Spinal cord (tissue), 10 donors: ENCODE data around the gene CD300H. TPM values are rescaled to one million over a fixed set of nuclear protein-coding genes. Genes with fewer than 3 reads are reported as not detected.

ENCODE experiments used
- DNase-seq, 6 donors: peaks; one replicate each; pipeline versions ENCODE4 v3.0.0 to v3.0.0-alpha.2; 2013 to 2015; ENCODE audit warnings: low spot score in 6 of 6, low read depth in 4 of 6
- H3K27ac ChIP-seq: one replicate; pipeline ENCODE4 v1.5.1; 2013; ENCODE audit warnings: low read depth, low read length, control low read depth
- H3K27me3 ChIP-seq: one replicate; pipeline ENCODE4 v1.6.1; 2013; ENCODE audit warnings: low read length; ENCODE audit not compliant: control insufficient read depth, insufficient read depth
- H3K36me3 ChIP-seq: one replicate; pipeline ENCODE4 v1.6.1; 2013; ENCODE audit warnings: low read length; ENCODE audit not compliant: control insufficient read depth, insufficient read depth
- H3K4me1 ChIP-seq: one replicate; pipeline ENCODE4 v1.6.1; 2013; ENCODE audit warnings: low read length; ENCODE audit not compliant: control insufficient read depth, insufficient read depth
- H3K4me3 ChIP-seq: one replicate; pipeline ENCODE4 v1.5.1; 2013; ENCODE audit warnings: low read depth, low read length, control low read depth
- H3K9me3 ChIP-seq: one replicate; pipeline ENCODE4 v1.6.1; 2013; ENCODE audit warnings: low read length; ENCODE audit not compliant: control insufficient read depth, insufficient read depth
- WGBS: methylation state at CpG from one replicate; pipeline ENCODE4 v1.1.5; 2013; ENCODE audit warnings: missing lambda C conversion rate; ENCODE audit not compliant: insufficient coverage; 5-methylcytosine and 5-hydroxymethylcytosine counted together
- polyA plus RNA-seq, 2 donors: library from polyadenylated mRNA; unstranded; fragments of 120-200 nt; gene quantifications; one replicate each; pipeline ENCODE4 v1.2.1, GENCODE V29; 2013; ENCODE audit not compliant: insufficient read length in 2 of 2
- total RNA-seq, 2 donors: library from RNA; depleted of rRNA in 1 of 2; stranded (reverse); fragments of 120-200 nt in 1 of 2; fragments of >200 nt in 1 of 2; gene quantifications; one replicate each; pipeline versions ENCODE4 v1.2.3 to v1.2.4, GENCODE V29; 2013 to 2014
- donor health status: healthy.

The CD300H gene
- total and polyA plus RNA-seq, 4 donors = 0.89 TPM; not detected in 3

DNA sequence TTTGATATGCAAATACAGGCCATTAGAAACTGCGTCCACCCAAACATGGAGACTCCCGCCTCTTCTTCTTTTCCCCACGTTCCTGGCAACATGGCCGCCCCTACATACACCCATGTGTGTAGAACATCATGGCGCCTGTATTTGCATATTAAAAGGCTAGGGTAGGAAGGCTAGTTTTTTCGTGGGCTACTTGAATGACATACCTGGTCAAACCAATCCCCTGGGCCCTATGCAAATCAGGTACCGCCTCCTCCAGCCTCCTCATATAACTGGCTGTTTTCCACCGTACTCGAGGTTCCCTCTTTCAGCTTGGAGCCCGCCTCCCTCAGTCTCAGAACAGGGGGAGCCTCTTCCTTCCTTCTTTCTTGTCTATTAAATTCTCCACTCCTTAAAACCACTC is 35.2 kb downstream of the CD300H start:
- H3K9me3 ChIP-seq = no peaks in the 10 kb centered on the region
- no peak overlapping the region for H3K27ac ChIP-seq
- peak in 1 of 6 donors; percentile 21 for DNase-seq
- 67% methylated on average over 4 of the region's 10 CpGs for WGBS
- no peak overlapping the region for H3K4me3 ChIP-seq
- H3K27me3 ChIP-seq = no peaks in the 10 kb centered on the region
- H3K4me1 ChIP-seq = peaks cover 3% of the 10 kb centered on the region
- H3K36me3 ChIP-seq = no peaks in the 10 kb centered on the region

DNA sequence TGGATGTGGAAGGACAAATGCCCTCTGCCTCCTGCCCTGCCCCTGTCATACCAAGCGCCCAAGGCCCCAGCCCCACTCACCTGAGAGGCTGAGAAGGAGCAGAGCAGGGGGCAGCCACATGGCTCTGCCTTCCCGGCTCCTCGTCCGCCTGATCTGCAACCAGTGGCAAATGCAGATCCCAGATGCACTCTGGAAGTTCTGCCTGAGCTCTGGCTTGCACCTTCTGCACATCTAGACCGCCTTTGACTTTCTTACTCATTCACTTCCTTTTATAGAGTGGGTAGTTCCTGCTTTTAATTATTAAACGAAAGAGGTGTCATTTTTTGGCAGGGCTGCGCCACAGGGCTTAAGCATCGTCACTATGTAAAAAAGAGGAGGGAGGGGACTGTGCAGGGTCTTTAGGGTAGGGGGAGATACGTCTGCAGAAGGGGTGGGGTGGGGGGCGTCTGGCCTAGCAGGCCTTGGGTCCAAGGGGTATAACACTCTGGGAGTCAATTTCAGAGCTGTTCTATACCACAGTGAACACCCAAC is 36.0 kb downstream of the CD300H start, which contains the start of gene CD300LB:
Gene CD300LB (minus strand): TSS at position 245 of the 531 bp plus-strand sequence. CDS start 125 bp downstream, at position 120.
- Histone ChIP-seq H3K4me3 (no peak within 1 kb of the TSS), H3K9me3 (no peaks in the 10 kb centered on the region), H3K36me3 (no peaks in the 10 kb centered on the region), H3K4me1 (peaks cover 3% of the 10 kb centered on the region), H3K27me3 (no peaks in the 10 kb centered on the region), H3K27ac (no peak within 1 kb of the TSS)
- no peak for DNase-seq
- 84% methylated on average over 4 of the region's 10 CpGs for WGBS

DNA sequence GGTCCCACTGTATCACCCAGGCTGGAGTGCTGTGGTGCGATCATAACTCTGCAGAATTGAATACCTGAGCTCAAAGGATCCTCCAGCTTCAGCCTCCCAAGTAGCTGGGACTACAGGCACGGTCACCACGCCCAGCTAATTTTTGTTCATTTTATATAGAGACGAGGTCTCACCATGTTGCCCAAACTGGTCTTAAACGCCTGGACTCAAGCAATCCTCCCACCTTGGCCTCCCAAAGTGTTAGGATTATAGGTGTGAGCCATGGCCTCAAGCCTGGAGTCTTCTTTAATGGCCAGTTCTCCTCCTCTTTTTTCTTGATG is 36.5 kb downstream of the CD300H start:
- DNase-seq = no peak
- no peaks in the 10 kb centered on the region for H3K9me3 ChIP-seq
- H3K4me3 ChIP-seq = no peak overlapping the region
- no peaks in the 10 kb centered on the region for H3K27me3 ChIP-seq
- 76% methylated on average over 2 of the region's 5 CpGs for WGBS
- H3K36me3 ChIP-seq = no peaks in the 10 kb centered on the region
- peaks cover 3% of the 10 kb centered on the region for H3K4me1 ChIP-seq
- no peak overlapping the region for H3K27ac ChIP-seq

DNA sequence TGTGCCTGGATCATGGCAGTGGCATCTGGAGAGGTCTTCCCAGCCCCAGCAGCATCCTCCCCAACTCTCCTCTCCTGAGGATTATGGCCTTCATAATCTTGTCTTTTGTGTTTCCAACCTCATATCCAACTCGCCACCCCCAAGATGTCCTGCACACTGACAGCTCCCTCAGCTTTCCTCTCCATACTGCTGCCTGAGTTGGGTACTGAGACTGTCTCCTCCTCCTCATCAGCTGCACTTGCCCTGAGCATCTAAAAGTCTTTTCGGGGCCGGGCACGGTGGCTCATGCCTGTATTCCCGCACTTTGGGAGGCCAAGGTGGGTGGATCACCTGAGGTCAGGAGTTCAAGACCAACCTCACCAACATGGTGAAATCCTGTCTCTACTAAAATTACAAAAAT is 38.1 kb downstream of the CD300H start:
- H3K36me3 ChIP-seq = no peaks in the 10 kb centered on the region
- DNase-seq = no peak
- no peaks in the 10 kb centered on the region for H3K27me3 ChIP-seq
- no peak overlapping the region for H3K27ac ChIP-seq
- H3K9me3 ChIP-seq = no peaks in the 10 kb centered on the region
- no peak overlapping the region for H3K4me3 ChIP-seq
- 82% methylated on average over 5 of the region's 5 CpGs for WGBS
- H3K4me1 ChIP-seq = peaks cover 3% of the 10 kb centered on the region

DNA sequence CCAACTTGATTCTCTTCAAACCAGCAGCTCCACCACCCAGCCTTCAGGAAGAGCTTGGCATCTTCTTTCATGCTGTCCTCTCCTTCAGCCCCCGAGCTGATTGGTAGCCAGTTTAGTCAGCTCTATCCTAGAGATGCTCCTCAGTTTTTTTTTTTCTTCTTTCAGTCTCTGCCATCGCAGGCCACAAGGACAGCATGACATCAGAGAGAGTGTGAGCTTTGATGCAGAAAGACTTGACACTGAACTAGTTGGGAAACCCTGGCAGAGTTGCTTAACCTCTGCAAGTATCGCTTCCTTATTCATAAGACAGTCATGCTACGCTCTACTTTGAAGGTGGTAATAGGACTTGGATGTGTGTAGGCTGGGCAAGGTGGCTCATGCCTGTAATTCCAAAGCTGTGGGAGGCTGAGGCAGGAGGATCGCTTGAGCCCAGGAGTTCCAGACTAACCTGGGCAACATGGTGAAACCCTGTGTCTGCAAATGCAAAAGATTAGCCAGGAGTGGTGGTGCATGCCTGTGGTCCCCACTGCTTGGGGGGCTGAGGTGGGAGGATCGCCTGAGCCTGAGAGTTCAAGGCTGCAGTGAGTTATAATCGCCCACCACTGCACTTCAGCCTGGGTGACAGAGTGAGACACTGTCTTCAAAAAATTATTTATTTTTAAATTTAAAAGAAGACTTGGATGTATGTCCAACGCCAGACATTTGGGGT is 38.7 kb downstream of the CD300H start:
- Histone ChIP-seq H3K4me3 (no peak overlapping the region), H3K36me3 (no peaks in the 10 kb centered on the region), H3K4me1 (peaks cover 3% of the 10 kb centered on the region), H3K9me3 (no peaks in the 10 kb centered on the region), H3K27ac (no peak overlapping the region), H3K27me3 (no peaks in the 10 kb centered on the region)
- WGBS = 88% methylated on average over 6 of the region's 8 CpGs
- DNase-seq = no peak

DNA sequence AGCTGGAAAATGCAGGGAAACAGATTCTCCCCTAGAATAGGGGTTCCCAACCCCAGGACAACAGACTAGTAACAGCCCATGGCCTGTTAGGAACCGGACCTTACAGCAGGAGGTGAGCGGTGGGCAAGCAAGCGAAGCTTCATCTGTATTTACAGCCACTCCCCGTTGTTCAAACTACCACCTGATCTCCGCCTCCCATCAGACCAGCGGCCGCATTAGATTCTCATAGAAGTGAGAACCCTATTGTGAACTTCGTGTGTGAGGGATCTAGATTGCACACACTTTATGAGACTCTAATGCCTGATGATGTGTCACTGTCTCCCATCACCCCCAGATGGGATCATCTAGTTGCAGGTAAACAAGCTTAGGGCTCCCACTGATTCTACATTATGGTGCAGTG is 39.6 kb downstream of the CD300H start:
- Histone ChIP-seq H3K36me3 (no peaks in the 10 kb centered on the region), H3K4me3 (no peak overlapping the region), H3K27me3 (no peaks in the 10 kb centered on the region), H3K9me3 (no peaks in the 10 kb centered on the region), H3K4me1 (peaks cover 2% of the 10 kb centered on the region), H3K27ac (no peak overlapping the region)
- WGBS = 80% methylated on average over 3 of the region's 8 CpGs
- DNase-seq = no peak

DNA sequence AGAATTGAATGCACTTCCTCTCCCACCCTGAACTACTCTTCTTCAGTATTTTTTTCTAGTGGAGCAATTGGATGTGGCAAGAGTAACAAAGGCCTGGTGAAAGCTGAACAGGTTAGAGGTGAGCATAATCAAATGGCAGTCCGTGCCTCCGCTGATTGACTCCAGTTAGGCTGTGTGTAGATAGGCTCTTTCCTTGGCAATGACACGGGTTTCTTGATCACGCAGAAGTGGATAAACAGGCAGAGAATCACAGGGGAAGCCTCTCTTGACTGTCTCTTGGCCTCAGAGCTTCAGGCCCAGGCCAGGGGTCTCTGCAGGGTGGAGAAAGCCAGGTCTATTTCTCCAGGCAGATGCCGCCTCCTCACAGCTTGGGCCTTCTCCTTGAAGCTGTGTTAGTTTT is 40.2 kb downstream of the CD300H start:
- H3K27me3 ChIP-seq = no peaks in the 10 kb centered on the region
- WGBS = 90% methylated on average over 5 of the region's 5 CpGs
- DNase-seq = no peak
- H3K4me1 ChIP-seq = no peaks in the 10 kb centered on the region
- H3K4me3 ChIP-seq = no peak overlapping the region
- no peaks in the 10 kb centered on the region for H3K9me3 ChIP-seq
- H3K27ac ChIP-seq = no peak overlapping the region
- no peaks in the 10 kb centered on the region for H3K36me3 ChIP-seq

DNA sequence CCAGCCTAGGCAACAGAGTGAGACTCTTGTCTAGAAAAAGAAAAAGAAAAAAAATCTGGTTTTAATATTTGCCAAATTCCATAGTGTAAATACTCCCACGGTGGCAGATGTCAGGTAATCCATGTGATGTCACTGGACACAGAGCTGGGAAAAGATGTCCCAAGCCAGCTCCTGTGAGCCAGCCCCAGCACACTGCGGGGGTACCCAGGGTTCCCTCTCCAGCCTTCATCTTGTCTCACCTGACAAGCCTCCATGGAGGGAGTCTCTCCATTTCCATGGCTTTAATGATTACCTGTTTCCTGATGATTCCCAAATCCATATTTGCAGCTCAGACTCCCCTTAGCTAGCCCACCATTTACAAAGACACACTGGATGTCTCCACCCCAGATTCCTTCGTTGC is 40.6 kb downstream of the CD300H start:
- H3K4me3 ChIP-seq = no peak overlapping the region
- H3K36me3 ChIP-seq = no peaks in the 10 kb centered on the region
- no peaks in the 10 kb centered on the region for H3K9me3 ChIP-seq
- WGBS = 100% methylated on average over 1 of the region's 3 CpGs
- no peak overlapping the region for H3K27ac ChIP-seq
- H3K4me1 ChIP-seq = no peaks in the 10 kb centered on the region
- DNase-seq = no peak
- H3K27me3 ChIP-seq = no peaks in the 10 kb centered on the region

DNA sequence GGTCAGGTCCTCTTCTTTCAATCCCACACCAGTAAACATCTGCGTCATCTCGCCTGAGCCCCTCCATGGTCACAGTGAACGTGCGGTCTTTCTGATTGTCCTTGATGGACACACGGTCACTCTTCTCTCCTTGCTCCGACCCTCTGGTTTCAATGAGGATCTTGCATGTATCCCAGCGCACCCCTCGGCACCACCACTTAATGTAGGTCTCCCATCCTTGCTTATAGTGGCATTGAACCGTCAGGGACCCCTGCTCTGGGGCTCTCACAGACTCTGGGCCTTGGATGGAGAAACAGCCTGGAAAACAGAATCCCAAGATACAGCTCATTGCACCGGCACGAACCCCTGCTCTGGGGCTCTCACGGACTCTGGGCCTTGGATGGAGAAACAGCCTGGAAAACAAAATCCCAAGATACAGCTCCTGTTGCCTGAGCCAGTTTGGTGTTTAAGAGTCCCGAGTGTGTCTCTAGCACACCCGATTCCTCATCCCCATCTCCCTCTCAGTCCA is 41.5 kb downstream of the CD300H start:
- Histone ChIP-seq H3K36me3 (no peaks in the 10 kb centered on the region), H3K4me3 (no peak overlapping the region), H3K4me1 (no peaks in the 10 kb centered on the region), H3K27ac (no peak overlapping the region), H3K27me3 (no peaks in the 10 kb centered on the region), H3K9me3 (no peaks in the 10 kb centered on the region)
- 90% methylated on average over 14 of the region's 14 CpGs for WGBS
- no peak for DNase-seq

DNA sequence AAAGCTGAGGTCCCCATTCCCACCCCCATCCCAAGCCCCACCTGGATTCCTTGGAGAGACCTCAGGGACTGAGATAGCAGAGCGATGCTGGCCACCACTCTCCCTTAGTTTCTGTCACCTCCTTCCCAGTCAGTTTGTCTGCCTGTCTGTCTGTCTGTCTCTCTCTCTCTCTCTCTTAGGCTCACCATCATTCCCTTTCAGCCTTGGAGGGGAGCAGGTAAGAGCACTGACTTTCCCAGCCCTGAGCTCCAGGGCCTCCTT is 41.9 kb downstream of the CD300H start:
- no peak for DNase-seq
- Histone ChIP-seq H3K4me3 (no peak overlapping the region), H3K4me1 (no peaks in the 10 kb centered on the region), H3K9me3 (no peaks in the 10 kb centered on the region), H3K27ac (no peak overlapping the region), H3K27me3 (no peaks in the 10 kb centered on the region), H3K36me3 (no peaks in the 10 kb centered on the region)
- WGBS = no CpG with 5 or more reads among the region's 1 CpG
